SH-SY5Y (cell line): Measurements from ENCODE around the gene IRF2BPL.

ENCODE experiments used
- GATA2 ChIP-seq: IDR thresholded peaks from 2 replicates; pipeline ENCODE4 v1.6.1; 2011; ENCODE audit warnings: mild to moderate bottlenecking, low read depth, low read length
- GATA3 ChIP-seq: IDR thresholded peaks from 2 replicates; pipeline ENCODE4 v1.6.1; 2011; ENCODE audit warnings: low read depth, mild to moderate bottlenecking, low read length, moderate library complexity

- no peak for TF ChIP-seq GATA2
- TF ChIP-seq GATA3, result no peak
Measured at GRCh38 chr14:76997257-76997970, 31.1 kb downstream of the IRF2BPL start.
